PC-9 (cell line): ENCODE results near the gene GPR22. TPM values are rescaled to one million over a fixed set of nuclear protein-coding genes. Genes with fewer than 3 reads are reported as not detected.

ENCODE experiments used
- BruUV-seq: library from RNA; stranded (reverse); fragments of 400-500 nt; replicated peaks from 2 replicates; lab custom pipeline; 2021; lab: Mats Ljungman, UMichigan
- CTCF ChIA-PET: fragments of 300-600 bp; sonication (Branson Sonifier 250); formaldehyde crosslinking; loops from one replicate; lab custom pipeline; 2022; ENCODE audit warnings: antibody characterized with exemption; lab: Charles Lee
- POLR2A ChIA-PET: fragments of 300-600 bp; sonication (Branson Sonifier 250); formaldehyde crosslinking; loops from one replicate; lab custom pipeline; 2022; ENCODE audit warnings: antibody characterized with exemption; ENCODE audit not compliant: unreplicated experiment; lab: Charles Lee
- DNase-seq, 2 experiments: peaks; one replicate each; pipeline versions ENCODE4 v3.0.0 to v3.0.0-alpha.2; 2015 to 2022; ENCODE audit warnings: mixed read lengths in 1 of 2
- H2AFZ ChIP-seq: fragments of 200-600 bp; sonication (generic); 2 replicates; pipeline ENCODE4 v1.8.1; 2017; ENCODE audit warnings: antibody characterized with exemption
- H3F3A ChIP-seq: fragments of 200-600 bp; sonication (generic); 2 replicates; pipeline ENCODE4 v1.8.1; 2017; ENCODE audit warnings: antibody characterized with exemption, mild to moderate bottlenecking, low read depth; ENCODE audit not compliant: insufficient read depth
- H3K27ac ChIP-seq: fragments of 200-600 bp; sonication (generic); 2 replicates; pipeline ENCODE4 v1.6.1; 2016; ENCODE audit warnings: mixed run types
- H3K27me3 ChIP-seq: fragments of 200-600 bp; sonication (generic); 2 replicates; pipeline ENCODE4 v1.6.1; 2016; ENCODE audit warnings: low read depth, mixed run types; ENCODE audit not compliant: insufficient read depth
- H3K36me3 ChIP-seq: fragments of 200-600 bp; sonication (generic); 2 replicates; pipeline ENCODE4 v1.6.1; 2016; ENCODE audit warnings: low read depth, mixed run types
- H3K4me1 ChIP-seq: fragments of 200-600 bp; sonication (generic); replicated peaks from 2 replicates; pipeline ENCODE4 v1.6.1; 2016; ENCODE audit warnings: mixed run types; ENCODE audit not compliant: insufficient read depth
- H3K4me2 ChIP-seq: fragments of 200-600 bp; sonication (generic); 2 replicates; pipeline ENCODE4 v1.6.1; 2017; ENCODE audit warnings: mixed run types
- H3K4me3 ChIP-seq: fragments of 200-600 bp; sonication (generic); 2 replicates; pipeline ENCODE4 v1.6.1; 2016; ENCODE audit warnings: mixed run types
- H3K79me2 ChIP-seq: fragments of 200-600 bp; sonication (generic); 2 replicates; pipeline ENCODE4 v1.6.1; 2017; ENCODE audit warnings: low read depth, mixed run types
- H3K9me2 ChIP-seq: fragments of 200-600 bp; sonication (generic); 2 replicates; pipeline ENCODE4 v1.8.1; 2017; ENCODE audit warnings: mild to moderate bottlenecking; ENCODE audit not compliant: insufficient read depth
- H3K9me3 ChIP-seq: fragments of 200-600 bp; sonication (generic); 2 replicates; pipeline ENCODE4 v1.8.1; 2016; ENCODE audit warnings: low read depth; ENCODE audit not compliant: insufficient read depth
- H4K20me1 ChIP-seq: fragments of 200-600 bp; sonication (generic); 2 replicates; pipeline ENCODE4 v1.8.1; 2017; ENCODE audit not compliant: insufficient read depth
- CTCF ChIP-seq: fragments of 200-600 bp; sonication (generic); conservative IDR thresholded peaks from 2 replicates; pipeline ENCODE4 v1.6.1; 2017; ENCODE audit warnings: mixed run types, antibody characterized with exemption, mild to moderate bottlenecking, moderate library complexity
- EZH2 ChIP-seq: fragments of 200-600 bp; sonication (generic); IDR thresholded peaks from 2 replicates; pipeline ENCODE4 v1.8.0; 2017; ENCODE audit warnings: antibody characterized with exemption, low read depth
- intact Hi-C: fragments of 100-400 bp; cut with micrococcal nuclease; formaldehyde crosslinking; loops from one replicate; pipeline ENCODE4 v1.10.0; 2022; ENCODE audit not compliant: unreplicated experiment
- total RNA-seq: library from RNA; stranded (reverse); gene quantifications from 2 replicates; pipeline ENCODE4 v1.2.3, GENCODE V29; 2021

The GPR22 gene
- total RNA-seq, 1 experiment from 2014 or later: not detected

DNA sequence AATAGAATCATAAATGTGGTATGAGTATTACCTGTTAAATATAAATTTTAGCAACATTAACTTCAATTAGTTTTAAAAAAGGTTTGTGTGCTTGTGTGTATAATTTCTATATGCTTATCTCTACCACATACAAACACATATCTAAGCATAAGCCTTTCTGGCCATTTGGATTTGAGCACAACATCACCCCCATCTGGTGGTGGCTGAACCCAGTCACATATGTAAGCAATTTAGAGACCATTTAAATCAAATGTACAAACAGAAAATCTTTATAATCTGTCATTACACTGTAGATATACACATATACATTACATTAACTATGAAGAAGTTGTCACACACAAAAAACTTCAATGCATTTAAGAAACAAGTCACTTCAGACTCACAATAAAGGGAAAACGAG is 31.7 kb downstream of the GPR22 start:
- no peak for DNase-seq
- no peak overlapping the region for H3K4me2 ChIP-seq
- H3K27ac ChIP-seq: no peak overlapping the region
- H3K9me3 ChIP-seq: no peaks in the 10 kb centered on the region
- intact Hi-C loops: no loop called here
- ChIA-PET CTCF (interaction anchor here (1.0 kb wide), 1 partner anchor 93 kb away, joined by 3 read pairs; no protein-coding TSS in a partner anchor), POLR2A (interaction anchor here (0.6 kb wide), 1 partner anchor 118 kb away, joined by 5 read pairs; no protein-coding TSS in a partner anchor)
- H3K9me2 ChIP-seq: 0 out of 2 replicates have a peak, but pooled peaks cover 5% of the 10 kb centered on the region
- H3K27me3 ChIP-seq: no peaks in the 10 kb centered on the region
- no peaks in the 10 kb centered on the region for H4K20me1 ChIP-seq
- H3K4me3 ChIP-seq: no peak overlapping the region
- TF ChIP-seq CTCF (peak; percentile 54), EZH2 (no peak)
- H3K4me1 ChIP-seq: peaks cover 24% of the 10 kb centered on the region
- peaks cover 20% of the 10 kb centered on the region; the same call in 1 of the 2 replicates for H3K79me2 ChIP-seq
- no peaks in the 10 kb centered on the region for H3K36me3 ChIP-seq
- peaks cover 20% of the 10 kb centered on the region for H3F3A ChIP-seq
- H2AFZ ChIP-seq: no peak overlapping the region
- no TSS peak for BruUV-seq

DNA sequence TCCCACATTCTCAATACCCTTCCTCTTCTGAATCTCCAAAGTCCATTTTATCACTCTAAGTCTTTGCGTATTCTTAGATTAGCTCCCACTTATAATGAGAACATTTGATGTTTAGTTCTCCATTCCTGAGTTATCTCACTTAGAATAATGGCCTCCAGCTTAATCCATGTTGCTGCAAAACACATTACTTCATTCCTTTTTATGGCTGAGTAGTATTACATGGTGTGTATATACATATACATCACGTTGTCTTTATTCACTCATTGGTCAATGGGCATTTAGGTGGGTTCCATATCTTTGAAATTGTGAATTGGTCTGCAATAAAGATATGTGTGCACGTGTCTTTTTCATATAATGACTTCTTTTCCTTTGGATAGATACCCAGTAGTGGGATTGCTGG is 32.3 kb downstream of the GPR22 start:
- Histone ChIP-seq H2AFZ (no peak overlapping the region), H3K4me2 (no peak overlapping the region), H3K9me2 (0 out of 2 replicates have a peak, but pooled peaks cover 5% of the 10 kb centered on the region), H3K27me3 (no peaks in the 10 kb centered on the region), H3K9me3 (no peaks in the 10 kb centered on the region), H3K4me3 (no peak overlapping the region), H4K20me1 (no peaks in the 10 kb centered on the region), H3K79me2 (peaks cover 18% of the 10 kb centered on the region; the same call in 1 of the 2 replicates), H3F3A (peaks cover 26% of the 10 kb centered on the region), H3K27ac (no peak overlapping the region), H3K36me3 (no peaks in the 10 kb centered on the region), H3K4me1 (peaks cover 29% of the 10 kb centered on the region)
- intact Hi-C loops: no loop called here
- ChIA-PET POLR2A (no interaction called here), CTCF (interaction anchor here (0.6 kb wide), 1 partner anchor 502 kb away, joined by 8 read pairs; no protein-coding TSS in a partner anchor)
- TF ChIP-seq EZH2 (no peak), CTCF (no peak)
- no TSS peak for BruUV-seq
- no peak for DNase-seq

DNA sequence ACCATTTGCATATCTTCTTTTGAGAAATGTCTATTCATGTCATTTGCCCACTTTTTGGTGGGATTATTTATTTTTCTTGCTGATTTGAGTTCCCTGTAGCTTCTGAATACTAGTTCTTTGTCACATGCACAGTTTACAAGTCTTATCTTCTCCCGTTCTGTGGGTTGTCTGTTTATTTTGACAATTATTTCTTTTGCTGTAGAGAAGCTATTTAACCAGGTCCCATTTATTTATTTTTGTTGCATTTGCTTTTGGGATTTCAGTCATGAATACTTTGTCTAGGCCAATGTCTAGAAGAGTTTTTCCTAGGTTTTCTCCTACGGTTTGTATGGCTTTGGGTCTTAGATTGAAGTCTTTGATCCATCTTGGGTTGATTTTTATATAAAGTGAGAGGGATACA is 32.9 kb downstream of the GPR22 start:
- DNase-seq: no peak
- no peaks in the 10 kb centered on the region for H3K27me3 ChIP-seq
- intact Hi-C loops: no loop called here
- TF ChIP-seq CTCF: no peak
- TF ChIP-seq EZH2: no peak
- H3K4me3 ChIP-seq: no peak overlapping the region
- H2AFZ ChIP-seq: no peak overlapping the region
- H3K4me1 ChIP-seq: peaks cover 36% of the 10 kb centered on the region
- BruUV-seq: no TSS peak
- no peak overlapping the region for H3K27ac ChIP-seq
- ChIA-PET CTCF (interaction anchor here (0.6 kb wide), 1 partner anchor 501 kb away, joined by 8 read pairs; no protein-coding TSS in a partner anchor), POLR2A (no interaction called here)
- H3K4me2 ChIP-seq: no peak overlapping the region
- peaks cover 12% of the 10 kb centered on the region; the same call in 1 of the 2 replicates for H3K79me2 ChIP-seq
- no peaks in the 10 kb centered on the region for H3K36me3 ChIP-seq
- H3K9me2 ChIP-seq: 0 out of 2 replicates have a peak, but pooled peaks cover under 1% of the 10 kb centered on the region
- no peaks in the 10 kb centered on the region for H4K20me1 ChIP-seq
- no peaks in the 10 kb centered on the region for H3K9me3 ChIP-seq
- peaks cover 32% of the 10 kb centered on the region for H3F3A ChIP-seq
